Activated naive CD4-positive, alpha-beta T cell treated with anti-CD3 and anti-CD28 coated beads, Interleukin-2, amount 50 U/mL, for 72 hours (primary cell): Measurements from ENCODE around the gene PSAP. TPM values are rescaled to one million over a fixed set of nuclear protein-coding genes. Genes with fewer than 3 reads are reported as not detected.
A peak's percentile ranks its signal among the peaks of the same experiment; 100 is the strongest.

Experiments used
- ATAC-seq, 2 donors: fragments of 150-1000 bp; cut with Tn5 transposase; 2 replicates each; pipeline ENCODE4 v1.10.0; 2021; ENCODE audit warnings: mild to moderate bottlenecking in 2 of 2, moderate library complexity in 2 of 2
- DNase-seq, 2 donors: peaks; one replicate each; pipeline ENCODE4 v3.0.0; 2021 to 2022; ENCODE audit warnings: low spot score in 2 of 2
- H3K27ac Mint-ChIP-seq, 2 donors: one replicate each; pipeline ENCODE4 v1.8.0; 2022; ENCODE audit warnings: mild to moderate bottlenecking in 2 of 2, mixed read lengths in 2 of 2
- H3K36me3 Mint-ChIP-seq, 2 donors: one replicate each; pipeline ENCODE4 v1.8.0; 2022; ENCODE audit warnings: mixed read lengths in 2 of 2
- H3K9me3 Mint-ChIP-seq, 2 donors: one replicate each; pipeline ENCODE4 v1.8.0; 2022; ENCODE audit warnings: mixed read lengths in 2 of 2
- total RNA-seq, 2 donors: library from RNA; stranded (reverse); gene quantifications; one replicate each; pipeline ENCODE4 v1.2.3, GENCODE V29; 2022

PSAP gene
- total RNA-seq, 2 donors from 2014 or later: 128 to 165 TPM

- ATAC-seq (peak in 1 of 2 donors; percentile 10), DNase-seq (no peak)
- no peaks in the 10 kb centered on the region for H3K9me3 Mint-ChIP-seq
- no peaks in the 10 kb centered on the region for H3K36me3 Mint-ChIP-seq
- peak overlapping the region in 1 of 2 donors; percentile 47 for H3K27ac Mint-ChIP-seq
These were observed 54.2 kb downstream of the PSAP start for GRCh38 chr10:71796749-71797405.

GRCh38 chr10:71795248-71795647 is 55.8 kb downstream of the PSAP start:
- Mint-ChIP-seq H3K9me3 (no peaks in the 10 kb centered on the region), H3K27ac (no peak overlapping the region), H3K36me3 (no peaks in the 10 kb centered on the region)
- DNase-seq (no peak), ATAC-seq (no peak)

GRCh38 chr10:71790749-71791440 is 60.2 kb downstream of the PSAP start:
- H3K9me3 Mint-ChIP-seq: no peaks in the 10 kb centered on the region
- H3K36me3 Mint-ChIP-seq: no peaks in the 10 kb centered on the region
- ATAC-seq: peak; percentile 77 to 94
- no peak for DNase-seq
- no peak overlapping the region for H3K27ac Mint-ChIP-seq

GRCh38 chr10:71789871-71790270 is 61.2 kb downstream of the PSAP start:
- H3K27ac Mint-ChIP-seq: no peak overlapping the region
- no peaks in the 10 kb centered on the region for H3K9me3 Mint-ChIP-seq
- ATAC-seq (no peak), DNase-seq (no peak)
- no peaks in the 10 kb centered on the region for H3K36me3 Mint-ChIP-seq

GRCh38 chr10:71788954-71789353 is 62.1 kb downstream of the PSAP start:
- no peak overlapping the region for H3K27ac Mint-ChIP-seq
- ATAC-seq: no peak

GRCh38 chr10:71784679-71785272 is 66.3 kb downstream of the PSAP start:
- DNase-seq (no peak), ATAC-seq (no peak)
- H3K9me3 Mint-ChIP-seq: no peaks in the 10 kb centered on the region
- H3K27ac Mint-ChIP-seq: no peak overlapping the region
- H3K36me3 Mint-ChIP-seq: no peaks in the 10 kb centered on the region

More at GRCh38 chr10:71788954-71789353, 62.1 kb downstream of the PSAP start:
- DNase-seq: no peak
- Mint-ChIP-seq H3K9me3 (no peaks in the 10 kb centered on the region), H3K36me3 (no peaks in the 10 kb centered on the region)

- no peak for ATAC-seq
- DNase-seq: no peak
- Mint-ChIP-seq H3K36me3 (no peaks in the 10 kb centered on the region), H3K27ac (peak overlapping the region in 1 of 2 donors; percentile 17), H3K9me3 (no peaks in the 10 kb centered on the region)
These were observed 67.0 kb downstream of the PSAP start for GRCh38 chr10:71783917-71784678.

- peak overlapping the region; percentile 17 to 18 for H3K27ac Mint-ChIP-seq
- no peaks in the 10 kb centered on the region for H3K36me3 Mint-ChIP-seq
- DNase-seq: no peak
- H3K9me3 Mint-ChIP-seq: no peaks in the 10 kb centered on the region
- ATAC-seq: no peak
These were observed 68.0 kb downstream of the PSAP start for GRCh38 chr10:71782917-71783490.

- ATAC-seq (no peak), DNase-seq (no peak)
- peaks cover 0 to 4% of the 10 kb centered on the region in 2 donors for H3K9me3 Mint-ChIP-seq
- H3K36me3 Mint-ChIP-seq: peaks cover 4% of the 10 kb centered on the region in 2 donors
- no peak overlapping the region for H3K27ac Mint-ChIP-seq
These were observed 68.7 kb downstream of the PSAP start for GRCh38 chr10:71782221-71782916.

- peaks cover 4% of the 10 kb centered on the region in 2 donors for H3K36me3 Mint-ChIP-seq
These were observed 70.3 kb downstream of the PSAP start for GRCh38 chr10:71780719-71781118.

GRCh38 chr10:71780156-71780555 is 70.9 kb downstream of the PSAP start:
- ATAC-seq: no peak
- peaks cover 4% of the 10 kb centered on the region in 2 donors for H3K36me3 Mint-ChIP-seq
- H3K9me3 Mint-ChIP-seq: peaks cover 0 to 4% of the 10 kb centered on the region in 2 donors
- no peak for DNase-seq
- H3K27ac Mint-ChIP-seq: no peak overlapping the region

More at GRCh38 chr10:71780719-71781118, 70.3 kb downstream of the PSAP start:
- Mint-ChIP-seq H3K27ac (peak overlapping the region in 1 of 2 donors; percentile 12), H3K9me3 (peaks cover 0 to 4% of the 10 kb centered on the region in 2 donors)
- ATAC-seq (no peak), DNase-seq (no peak)

GRCh38 chr10:71779641-71780040 is 71.4 kb downstream of the PSAP start:
- Mint-ChIP-seq H3K36me3 (peaks cover 4% of the 10 kb centered on the region in 2 donors), H3K9me3 (peaks cover 0 to 4% of the 10 kb centered on the region in 2 donors), H3K27ac (no peak overlapping the region)
- DNase-seq (no peak), ATAC-seq (no peak)

- Mint-ChIP-seq H3K9me3 (peaks cover 0 to 4% of the 10 kb centered on the region in 2 donors), H3K27ac (no peak overlapping the region), H3K36me3 (peaks cover 4% of the 10 kb centered on the region in 2 donors)
- DNase-seq (no peak), ATAC-seq (no peak)
These were observed 72.8 kb downstream of the PSAP start for GRCh38 chr10:71778071-71778825.

- ATAC-seq (no peak), DNase-seq (no peak)
- Mint-ChIP-seq H3K9me3 (peaks cover 0 to 4% of the 10 kb centered on the region in 2 donors), H3K36me3 (peaks cover 4 to 12% of the 10 kb centered on the region in 2 donors), H3K27ac (no peak overlapping the region)
These were observed 73.7 kb downstream of the PSAP start for GRCh38 chr10:71777213-71777985.

GRCh38 chr10:71776481-71776925 is 74.5 kb downstream of the PSAP start:
- peaks cover 4 to 21% of the 10 kb centered on the region in 2 donors for H3K36me3 Mint-ChIP-seq
- H3K9me3 Mint-ChIP-seq: peaks cover 0 to 4% of the 10 kb centered on the region in 2 donors
- ATAC-seq (no peak), DNase-seq (no peak)
- peak overlapping the region; percentile 15 to 88 for H3K27ac Mint-ChIP-seq
